ENCODE data around the gene C13orf46. TPM values are rescaled to one million over a fixed set of nuclear protein-coding genes. Genes with fewer than 3 reads are reported as not detected.

Gene C13orf46
- total and polyA plus RNA-seq, 2 of the 8 experiments (the other 6 are each of a cell fraction or from before 2014, with no cell fraction given): 0.23 to 0.28 TPM

DNA sequence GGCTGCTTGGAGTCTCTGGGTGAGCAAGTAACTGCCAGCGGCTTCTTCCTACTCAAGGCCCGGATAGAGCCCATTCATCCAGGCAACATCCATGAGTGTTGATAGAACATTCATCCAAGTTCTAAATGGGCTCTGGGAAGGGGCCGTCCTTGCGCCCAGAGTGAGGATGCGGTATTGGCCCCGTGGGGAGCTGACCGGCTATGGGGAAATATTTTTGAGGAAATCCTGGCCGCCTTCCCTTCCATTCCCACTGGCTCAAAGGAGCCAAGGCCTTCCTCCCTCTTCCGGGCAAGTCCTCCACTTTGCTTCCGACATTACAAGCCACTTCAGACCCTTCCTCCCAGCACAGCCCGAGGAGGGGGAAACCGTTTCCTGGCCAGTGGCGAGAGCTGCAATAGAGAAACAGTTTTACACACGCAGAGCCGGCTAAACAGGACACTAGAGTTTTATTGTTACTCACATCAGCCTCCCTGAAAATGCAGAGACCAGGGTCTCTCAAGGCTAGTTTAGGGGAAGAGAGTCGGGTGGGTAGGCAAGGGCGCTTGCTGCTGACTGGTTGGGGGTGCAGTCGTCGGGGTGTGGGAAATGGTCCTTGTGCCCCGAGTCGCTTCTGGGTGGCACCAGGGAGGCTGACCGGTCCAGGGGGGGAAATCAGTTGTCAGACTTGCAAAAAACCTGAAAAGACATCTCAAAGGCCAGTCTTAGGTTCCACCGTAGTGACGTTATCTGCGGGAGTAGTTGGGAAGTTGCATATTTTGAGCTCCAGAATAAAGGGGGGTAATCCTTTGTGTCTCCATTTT is 37.5 kb downstream of the C13orf46 start (continued):
- TF ChIP-seq GABPA (IDR thresholded peaks at IDR 0.05; ENCODE audit: borderline replicate concordance, insufficient read depth, low read length) (no peak), SP1 (IDR thresholded peaks at IDR 0.05; ENCODE audit: low read depth, low read length) (no peak), SP2 (IDR thresholded peaks at IDR 0.05; ENCODE audit: low read length) (no peak), FOSL1 (IDR thresholded peaks at IDR 0.05; ENCODE audit: insufficient read depth, low read depth, low read length) (no peak), BACH1 (IDR thresholded peaks at IDR 0.05; ENCODE audit: low read length) (no peak), POLR2AphosphoS5 (IDR thresholded peaks at IDR 0.05; ENCODE audit: low read depth, low read length) (no peak), EZH2 (IDR thresholded peaks at IDR 0.05; ENCODE audit: low read depth, low read length, severe bottlenecking) (no peak), CREB1 (IDR thresholded peaks at IDR 0.05) (no peak)
- TF ChIP-seq, protein P1, sequence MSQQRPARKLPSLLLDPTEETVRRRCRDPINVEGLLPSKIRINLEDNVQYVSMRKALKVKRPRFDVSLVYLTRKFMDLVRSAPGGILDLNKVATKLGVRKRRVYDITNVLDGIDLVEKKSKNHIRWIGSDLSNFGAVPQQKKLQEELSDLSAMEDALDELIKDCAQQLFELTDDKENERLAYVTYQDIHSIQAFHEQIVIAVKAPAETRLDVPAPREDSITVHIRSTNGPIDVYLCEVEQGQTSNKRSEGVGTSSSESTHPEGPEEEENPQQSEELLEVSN (IDR thresholded peaks at IDR 0.05): no peak
- TF ChIP-seq, protein P2, sequence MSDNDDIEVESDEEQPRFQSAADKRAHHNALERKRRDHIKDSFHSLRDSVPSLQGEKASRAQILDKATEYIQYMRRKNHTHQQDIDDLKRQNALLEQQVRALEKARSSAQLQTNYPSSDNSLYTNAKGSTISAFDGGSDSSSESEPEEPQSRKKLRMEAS (IDR thresholded peaks at IDR 0.05): no peak

Data from H1 (cell line).